Measurements from ENCODE around the gene SKI.

Gene SKI

GRCh38 chr1:2268285-2269056 is 40.4 kb downstream of the SKI start:
- DNase-seq (ENCODE audit: low spot score): no peak
- H2BK12ac ChIP-seq (ENCODE audit: low read length): no peak overlapping the region
- peaks cover 1 to 2% of the 10 kb centered on the region in 2 donors for H3K36me3 ChIP-seq (replicated peaks in 1 of 2; ENCODE audit: control insufficient read depth in 2 of 2, insufficient read depth in 2 of 2, low read length in 2 of 2)
- H3K79me1 ChIP-seq (ENCODE audit: low read depth, low read length): peaks cover 37% of the 10 kb centered on the region
- peak overlapping the region; percentile 84 for H3K18ac ChIP-seq (ENCODE audit: low read length)
- peaks cover 35 to 49% of the 10 kb centered on the region in 2 donors for H3K4me1 ChIP-seq (ENCODE audit: control insufficient read depth in 2 of 2, insufficient read depth in 1 of 2, low read depth in 1 of 2, low read length in 2 of 2)
- H2AFZ ChIP-seq (ENCODE audit: low read length): no peak overlapping the region
- H3K9ac ChIP-seq (ENCODE audit: low read depth, low read length, poor library complexity): peak overlapping the region; percentile 74
- H2BK120ac ChIP-seq (ENCODE audit: low read depth, low read length): peak overlapping the region; percentile 41
- H2BK5ac ChIP-seq (ENCODE audit: low read length): peak overlapping the region; percentile 17
- no peak overlapping the region for H3K4ac ChIP-seq (ENCODE audit: low read length)
- WGBS, 2 donors (ENCODE audit: extremely low coverage in 2 of 2, insufficient read length in 2 of 2, insufficient replicate concordance in 1 of 2): no CpG with 5 or more reads among the region's 14 CpGs
- H3K4me3 ChIP-seq (ENCODE audit: low read length in 2 of 2): no peak overlapping the region
- no peak overlapping the region for H3K27ac ChIP-seq (replicated peaks; ENCODE audit: low read length)
- no peak overlapping the region for H3K23ac ChIP-seq (ENCODE audit: low read depth, low read length, poor library complexity)
- no peaks in the 10 kb centered on the region for H3K9me3 ChIP-seq (replicated peaks in 1 of 2; ENCODE audit: control insufficient read depth in 2 of 2, insufficient read depth in 1 of 2, low read depth in 1 of 2, low read length in 2 of 2)
- no peak overlapping the region for H3K4me2 ChIP-seq (ENCODE audit: insufficient read depth, low read length, poor library complexity, severe bottlenecking)
- H4K8ac ChIP-seq (ENCODE audit: low read depth, low read length): no peak overlapping the region
- H2AK5ac ChIP-seq (ENCODE audit: low read depth, low read length): peak overlapping the region; percentile 69
- H4K91ac ChIP-seq (ENCODE audit: low read depth, low read length, poor library complexity): no peak overlapping the region
- H2BK15ac ChIP-seq (ENCODE audit: low read length): peak overlapping the region; percentile 9
- H3K27me3 ChIP-seq (ENCODE audit: control insufficient read depth in 3 of 3, insufficient read depth in 3 of 3, low read depth in 1 of 3, low read length in 3 of 3): no peaks in the 10 kb centered on the region
- H3K14ac ChIP-seq (ENCODE audit: low read length): peak overlapping the region; percentile 86

GRCh38 chr1:2269193-2269921 is 41.2 kb downstream of the SKI start:
- Histone ChIP-seq H3K9me3 (replicated peaks in 1 of 2; ENCODE audit: control insufficient read depth in 2 of 2, insufficient read depth in 1 of 2, low read depth in 1 of 2, low read length in 2 of 2) (no peaks in the 10 kb centered on the region), H3K18ac (ENCODE audit: low read length) (peak overlapping the region; percentile 92), H2AFZ (ENCODE audit: low read length) (no peak overlapping the region), H3K27me3 (ENCODE audit: control insufficient read depth in 3 of 3, insufficient read depth in 3 of 3, low read depth in 1 of 3, low read length in 3 of 3) (no peaks in the 10 kb centered on the region), H3K14ac (ENCODE audit: low read length) (peak overlapping the region; percentile 47), H4K8ac (ENCODE audit: low read depth, low read length) (no peak overlapping the region), H3K36me3 (replicated peaks in 1 of 2; ENCODE audit: control insufficient read depth in 2 of 2, insufficient read depth in 2 of 2, low read length in 2 of 2) (peaks cover 2% of the 10 kb centered on the region in 2 donors), H2BK120ac (ENCODE audit: low read depth, low read length) (no peak overlapping the region), H2BK12ac (ENCODE audit: low read length) (no peak overlapping the region), H3K9ac (ENCODE audit: low read depth, low read length, poor library complexity) (no peak overlapping the region), H3K79me1 (ENCODE audit: low read depth, low read length) (peaks cover 44% of the 10 kb centered on the region), H2BK15ac (ENCODE audit: low read length) (no peak overlapping the region), H3K4me2 (ENCODE audit: insufficient read depth, low read length, poor library complexity, severe bottlenecking) (no peak overlapping the region), H3K4me3 (ENCODE audit: low read length in 2 of 2) (no peak overlapping the region), H2BK5ac (ENCODE audit: low read length) (peak overlapping the region; percentile 78), H4K91ac (ENCODE audit: low read depth, low read length, poor library complexity) (no peak overlapping the region), H2AK5ac (ENCODE audit: low read depth, low read length) (peak overlapping the region; percentile 2), H3K4me1 (ENCODE audit: control insufficient read depth in 2 of 2, insufficient read depth in 1 of 2, low read depth in 1 of 2, low read length in 2 of 2) (peaks cover 43 to 52% of the 10 kb centered on the region in 2 donors), H3K4ac (ENCODE audit: low read length) (peak overlapping the region; percentile 57), H3K27ac (replicated peaks; ENCODE audit: low read length) (no peak overlapping the region), H3K23ac (ENCODE audit: low read depth, low read length, poor library complexity) (no peak overlapping the region)
- no CpG with 5 or more reads among the region's 28 CpGs for WGBS, 2 donors (ENCODE audit: extremely low coverage in 2 of 2, insufficient read length in 2 of 2, insufficient replicate concordance in 1 of 2)
- DNase-seq (ENCODE audit: low spot score): no peak

- H4K91ac ChIP-seq (ENCODE audit: low read depth, low read length, poor library complexity): peak overlapping the region; percentile 98
- H3K23ac ChIP-seq (ENCODE audit: low read depth, low read length, poor library complexity): peak overlapping the region; percentile 89
- H3K27me3 ChIP-seq (ENCODE audit: control insufficient read depth in 3 of 3, insufficient read depth in 3 of 3, low read depth in 1 of 3, low read length in 3 of 3): no peaks in the 10 kb centered on the region
- peak overlapping the region; percentile 92 for H2BK15ac ChIP-seq (ENCODE audit: low read length)
- H2AFZ ChIP-seq (ENCODE audit: low read length): no peak overlapping the region
- no peak overlapping the region for H3K4ac ChIP-seq (ENCODE audit: low read length)
- peak overlapping the region; percentile 100 for H3K18ac ChIP-seq (ENCODE audit: low read length)
- H3K79me1 ChIP-seq (ENCODE audit: low read depth, low read length): peaks cover 48% of the 10 kb centered on the region
- no peak overlapping the region for H4K8ac ChIP-seq (ENCODE audit: low read depth, low read length)
- H2BK12ac ChIP-seq (ENCODE audit: low read length): peak overlapping the region; percentile 100
- H3K9me3 ChIP-seq (replicated peaks in 1 of 2; ENCODE audit: control insufficient read depth in 2 of 2, insufficient read depth in 1 of 2, low read depth in 1 of 2, low read length in 2 of 2): no peaks in the 10 kb centered on the region
- H2AK5ac ChIP-seq (ENCODE audit: low read depth, low read length): peak overlapping the region; percentile 98
- peak overlapping the region; percentile 78 for H2BK5ac ChIP-seq (ENCODE audit: low read length)
- peak overlapping the region; percentile 97 for H3K14ac ChIP-seq (ENCODE audit: low read length)
- peak overlapping the region; percentile 68 for H3K27ac ChIP-seq (replicated peaks; ENCODE audit: low read length)
- no peak overlapping the region for H2BK120ac ChIP-seq (ENCODE audit: low read depth, low read length)
- DNase-seq (ENCODE audit: low spot score): no peak
- peak overlapping the region; percentile 44 for H3K4me2 ChIP-seq (ENCODE audit: insufficient read depth, low read length, poor library complexity, severe bottlenecking)
- peaks cover 2% of the 10 kb centered on the region in 2 donors for H3K36me3 ChIP-seq (replicated peaks in 1 of 2; ENCODE audit: control insufficient read depth in 2 of 2, insufficient read depth in 2 of 2, low read length in 2 of 2)
- H3K4me1 ChIP-seq (ENCODE audit: control insufficient read depth in 2 of 2, insufficient read depth in 1 of 2, low read depth in 1 of 2, low read length in 2 of 2): peaks cover 49 to 52% of the 10 kb centered on the region in 2 donors
- peak overlapping the region in 1 of 2 donors; percentile 18 for H3K4me3 ChIP-seq (ENCODE audit: low read length in 2 of 2)
- peak overlapping the region; percentile 85 for H3K9ac ChIP-seq (ENCODE audit: low read depth, low read length, poor library complexity)
- WGBS, 2 donors (ENCODE audit: extremely low coverage in 2 of 2, insufficient read length in 2 of 2, insufficient replicate concordance in 1 of 2): no CpG with 5 or more reads among the region's 13 CpGs
Measured at GRCh38 chr1:2269922-2270259, 41.8 kb downstream of the SKI start.

All from neuronal stem cell (in vitro differentiated cells).